HG02852 (cell line): ENCODE measurements around the gene DRAXIN.

ENCODE experiments used
- ATAC-seq: cut with Tn5 transposase; IDR thresholded peaks from one replicate; pipeline ENCODE4 v1.9.1; 2021; ENCODE audit warnings: mild to moderate bottlenecking, moderate library complexity; ENCODE audit not compliant: unreplicated experiment

The DRAXIN gene

GRCh38 chr1:11654939-11655808, 36.3 kb upstream of the DRAXIN start:
- ATAC-seq, result peak; percentile 30

- no peak for ATAC-seq
Observed at GRCh38 chr1:11657654-11658053, 33.9 kb upstream of the DRAXIN start.

DNA sequence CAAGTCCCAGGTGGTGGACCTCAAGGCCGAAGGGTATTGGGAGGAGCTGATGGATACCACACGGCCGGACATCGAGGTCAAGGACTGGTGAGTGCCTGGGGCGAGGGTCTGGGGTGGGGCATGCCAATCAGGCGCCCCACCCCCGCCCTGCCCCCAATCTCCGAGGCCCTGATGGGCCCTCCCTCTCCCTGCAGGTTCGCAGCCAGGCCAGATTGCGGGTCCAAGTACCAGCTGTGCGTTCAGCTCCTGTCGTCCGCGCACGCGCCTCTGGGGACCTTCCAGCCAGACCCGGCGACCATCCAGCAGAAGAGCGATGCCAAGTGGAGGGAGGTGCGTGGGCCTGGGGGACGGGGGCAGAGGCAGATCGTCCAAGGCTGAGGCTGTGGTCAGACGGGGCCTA, 33.0 kb upstream of the DRAXIN start:
- no peak for ATAC-seq

- no peak for ATAC-seq
Observed at GRCh38 chr1:11659748-11660147, 31.8 kb upstream of the DRAXIN start.

DNA sequence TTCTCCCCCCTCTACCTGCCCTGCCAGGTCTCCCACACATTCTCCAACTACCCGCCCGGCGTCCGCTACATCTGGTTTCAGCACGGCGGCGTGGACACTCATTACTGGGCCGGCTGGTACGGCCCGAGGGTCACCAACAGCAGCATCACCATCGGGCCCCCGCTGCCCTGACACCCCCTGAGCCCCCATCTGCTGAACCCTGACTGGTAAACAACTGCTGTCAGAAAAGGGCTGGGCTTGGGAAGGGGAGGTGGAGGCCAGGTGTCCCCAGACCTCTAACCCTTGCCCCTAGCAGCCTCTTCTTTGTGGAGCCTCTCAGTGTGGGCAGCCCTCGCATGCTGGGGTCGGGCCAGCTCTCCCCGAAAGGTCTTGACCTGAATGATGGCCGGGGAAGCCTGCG, 30.4 kb upstream of the DRAXIN start:
- no peak for ATAC-seq

DNA sequence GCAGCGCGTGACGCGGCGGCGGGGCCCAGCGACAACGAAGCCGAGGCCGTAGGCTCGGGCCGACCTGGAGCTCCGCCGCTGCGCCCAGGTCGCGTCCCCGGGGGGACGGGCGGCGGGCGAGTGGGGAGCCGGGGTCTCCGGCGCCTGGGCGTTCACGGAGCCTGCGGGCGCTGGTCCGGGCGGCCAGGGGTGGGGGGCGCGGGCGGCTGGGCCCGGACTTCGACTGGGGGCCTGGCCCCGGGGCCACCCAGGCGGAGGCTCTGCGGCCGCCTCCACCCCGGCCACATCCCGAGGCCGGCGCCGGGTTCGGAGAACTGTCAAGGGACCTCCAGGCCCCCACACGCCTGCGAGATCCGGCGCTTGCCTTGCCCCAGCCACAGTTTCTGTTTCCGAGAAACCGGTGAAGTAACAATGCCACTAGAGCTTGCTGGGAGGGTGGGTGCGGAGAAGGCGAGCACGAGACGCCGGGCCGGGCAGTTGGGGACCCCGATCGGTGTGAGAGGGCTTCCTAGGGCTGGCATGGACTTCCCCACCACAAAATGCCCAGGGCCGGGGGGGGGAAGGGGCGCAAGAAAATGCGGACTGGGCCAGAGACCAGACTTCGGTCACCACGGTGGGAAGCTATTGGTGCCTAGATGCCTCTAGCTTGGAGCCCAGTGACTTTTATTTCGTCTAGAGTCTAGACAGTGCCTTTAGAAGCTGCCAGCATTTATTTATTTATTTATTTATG, 27.0 kb upstream of the DRAXIN start:
- ATAC-seq, result peak; percentile 51

- no peak for ATAC-seq
Observed at GRCh38 chr1:11668516-11668915, 23.0 kb upstream of the DRAXIN start.

DNA sequence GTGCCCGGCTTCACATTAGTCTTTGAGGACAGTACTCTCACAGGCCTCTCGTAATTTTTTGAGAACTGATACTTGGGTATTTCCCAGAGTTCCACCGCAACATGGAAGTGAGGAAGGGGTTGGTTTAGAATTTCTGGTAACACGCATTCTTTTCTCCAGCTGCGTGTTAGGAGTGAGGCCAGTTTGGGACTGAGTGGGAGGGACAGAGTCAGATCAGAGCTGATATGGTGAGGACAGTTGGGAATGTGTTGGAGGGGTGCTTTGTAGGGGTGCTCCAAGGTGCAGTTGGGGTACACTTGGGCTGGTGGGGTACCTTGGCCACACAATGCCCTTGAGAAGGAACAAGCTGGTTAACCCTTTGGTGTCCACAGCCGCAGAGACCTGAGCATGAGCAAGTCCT, 20.8 kb upstream of the DRAXIN start:
- no peak for ATAC-seq

GRCh38 chr1:11671205-11671543, 20.3 kb upstream of the DRAXIN start:
- ATAC-seq, result no peak

DNA sequence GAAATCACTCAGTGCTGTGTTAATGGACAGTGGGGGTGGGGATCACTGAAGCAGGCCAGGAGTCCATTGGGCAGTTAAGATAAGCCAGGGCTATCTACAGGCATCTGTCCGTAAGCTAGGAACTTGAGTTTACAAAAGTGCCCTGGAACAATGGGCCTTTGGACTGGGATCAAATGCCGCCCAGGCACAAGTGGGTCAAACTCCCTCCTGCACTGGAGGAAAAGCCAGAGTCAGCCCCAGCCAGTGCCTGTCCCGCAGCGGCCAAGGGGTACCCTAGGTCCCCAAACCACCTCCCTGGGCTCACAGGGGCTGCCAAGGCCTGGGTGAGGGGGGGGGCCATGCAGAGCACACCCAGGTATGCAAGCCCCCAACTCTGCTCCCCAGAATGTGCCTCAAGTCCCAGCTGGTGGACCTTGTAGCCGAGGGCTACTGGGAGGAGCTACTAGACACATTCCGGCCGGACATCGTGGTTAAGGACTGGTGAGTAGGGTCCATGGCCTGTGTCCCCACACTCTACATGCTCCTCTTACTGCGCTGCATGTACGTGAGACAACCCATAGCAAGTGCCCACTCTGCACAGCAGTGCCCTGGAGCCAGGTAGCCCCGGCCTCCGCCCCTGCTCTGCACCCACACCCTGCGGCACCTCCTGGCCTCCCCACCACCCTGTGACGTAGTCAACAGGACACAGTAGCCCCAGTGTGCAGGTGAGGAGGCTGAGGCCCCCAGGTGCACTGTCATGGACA, 19.8 kb upstream of the DRAXIN start:
- no peak for ATAC-seq

GRCh38 chr1:11673089-11673769, 18.3 kb upstream of the DRAXIN start:
- ATAC-seq, result no peak

- ATAC-seq, result no peak
Observed at GRCh38 chr1:11674488-11674887, 17.0 kb upstream of the DRAXIN start.

DNA sequence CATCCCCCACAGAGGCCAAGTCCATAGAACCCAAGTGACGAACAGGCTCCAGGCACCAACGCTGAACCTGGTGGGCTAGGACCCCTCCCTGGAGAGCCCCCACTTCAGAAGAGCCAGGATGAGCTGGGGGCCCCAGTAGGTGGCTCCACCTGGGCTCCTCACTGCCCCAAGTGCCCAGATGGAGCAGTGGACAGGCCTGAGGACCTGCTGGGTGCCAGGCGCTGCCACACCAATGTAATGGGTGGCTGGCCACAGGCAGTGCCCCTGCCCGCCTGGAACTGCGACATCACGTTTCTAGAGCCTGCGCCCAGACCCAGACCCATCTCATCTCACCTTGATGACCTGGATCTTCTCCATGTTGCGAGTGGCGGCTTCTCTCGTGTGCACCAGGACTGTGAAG, 16.2 kb upstream of the DRAXIN start:
- ATAC-seq, result no peak

- no peak for ATAC-seq
Observed at GRCh38 chr1:11676386-11677103, 15.0 kb upstream of the DRAXIN start.

GRCh38 chr1:11678442-11678841, 13.1 kb upstream of the DRAXIN start:
- ATAC-seq, result no peak

DNA sequence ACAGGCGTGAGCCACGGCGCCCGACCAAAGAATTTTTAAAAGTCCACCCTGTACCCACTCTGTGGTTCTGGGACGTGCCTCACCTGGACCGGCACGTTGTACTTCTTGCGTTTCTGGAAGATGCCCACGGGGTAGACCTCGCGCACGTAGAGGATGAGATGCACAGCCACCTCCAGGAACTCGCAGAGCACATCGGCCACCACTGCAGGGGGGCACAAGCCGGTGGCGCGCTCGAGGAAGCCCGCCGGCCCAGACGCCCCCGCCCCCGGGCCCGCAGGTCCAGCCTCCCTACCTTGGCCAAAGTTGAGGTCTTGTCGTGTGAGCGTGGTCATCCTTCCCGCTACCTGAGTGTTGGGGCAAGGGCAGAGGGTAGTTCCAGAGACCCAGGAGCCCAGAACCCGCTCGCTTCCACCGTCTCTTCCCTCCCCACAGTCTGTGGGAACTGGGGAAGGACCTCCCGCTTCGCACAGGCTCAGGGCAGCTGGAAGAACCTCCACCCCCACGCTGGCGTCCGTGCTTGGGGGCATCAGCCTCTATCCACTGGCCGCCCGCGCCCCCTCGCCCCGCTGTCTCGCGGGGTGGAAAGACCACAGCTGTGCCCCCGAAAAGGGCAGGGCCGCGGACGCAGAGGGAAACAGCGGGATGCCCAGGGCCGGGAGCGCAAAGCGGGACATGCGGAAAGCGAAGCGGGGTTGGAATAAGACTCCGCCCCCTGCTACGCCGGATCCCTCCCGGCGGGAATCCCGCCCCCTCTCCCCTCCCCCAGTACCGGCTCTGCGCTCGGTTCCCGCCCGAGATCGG, 11.0 kb upstream of the DRAXIN start:
- peak; percentile 24 for ATAC-seq

DNA sequence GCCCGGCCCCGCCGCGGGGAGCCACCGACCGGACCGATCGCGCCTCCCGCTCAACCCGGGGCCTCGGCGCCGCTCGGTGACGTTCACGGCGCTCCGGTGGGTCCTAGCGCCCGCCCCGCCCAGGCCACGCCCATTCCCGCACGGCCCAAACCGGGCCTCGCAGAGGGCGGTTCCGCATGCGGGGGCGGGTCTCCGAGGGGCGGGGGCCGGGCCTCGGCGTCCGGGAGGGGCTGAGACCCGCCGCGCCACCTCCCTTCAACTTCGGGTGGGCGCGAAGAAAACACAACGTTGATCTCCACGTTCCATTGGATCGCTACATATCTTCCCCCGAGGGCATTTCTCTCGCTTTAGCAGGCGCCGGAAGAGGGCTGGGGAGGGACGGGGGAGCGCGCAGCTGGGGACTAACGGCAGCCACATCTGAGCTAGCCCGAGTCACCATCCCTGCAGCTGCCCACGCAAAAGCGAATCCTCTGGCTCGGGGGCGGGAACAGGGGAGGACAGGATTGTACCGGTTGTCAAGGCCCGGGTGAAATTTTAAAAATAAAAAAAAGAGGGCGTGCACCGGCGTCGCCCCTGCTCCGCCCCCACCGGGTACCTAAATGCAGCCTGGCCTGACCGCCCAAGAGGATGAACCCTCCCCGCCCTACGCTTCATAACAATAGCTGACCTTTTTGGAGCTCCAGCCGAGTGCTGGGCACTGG, 10.3 kb upstream of the DRAXIN start, which contains the start of gene MAD2L2:
Gene MAD2L2, minus strand, starts transcription at position 78 of the 701 bp plus-strand sequence. CDS start 547 bp downstream, outside the sequence.
- peak; percentile 82 for ATAC-seq

DNA sequence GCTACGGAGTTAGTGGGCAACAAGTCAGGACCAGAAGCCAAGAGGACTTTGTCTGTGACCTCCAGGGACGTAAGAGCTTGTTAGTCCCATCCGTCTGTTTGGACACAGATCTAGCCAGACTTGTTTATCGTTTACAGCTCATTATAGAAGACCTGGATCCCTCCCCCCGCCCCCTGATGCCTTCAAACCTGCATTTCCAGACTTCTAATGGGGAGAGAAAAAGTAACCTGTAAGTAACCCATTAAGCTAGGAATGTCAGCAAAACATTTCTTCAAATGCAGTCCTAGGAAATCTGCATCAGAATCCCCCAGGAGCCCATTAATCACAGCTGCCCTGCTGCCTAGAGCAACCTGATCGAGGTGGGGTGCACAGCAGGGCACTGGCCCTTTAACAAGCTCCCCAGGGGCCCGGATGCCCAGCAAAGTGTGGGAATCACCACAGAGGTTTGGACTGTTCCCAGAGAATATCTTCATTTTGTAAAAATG, 9.2 kb upstream of the DRAXIN start:
- ATAC-seq, result no peak

- no peak for ATAC-seq
Observed at GRCh38 chr1:11682799-11683198, 8.7 kb upstream of the DRAXIN start.
